Measurements from ENCODE around the gene CAPN14. TPM values are rescaled to one million over a fixed set of nuclear protein-coding genes. Genes with fewer than 3 reads are reported as not detected.

The CAPN14 gene
- total RNA-seq, 1 experiment from 2014 or later: 0.57 TPM

DNA sequence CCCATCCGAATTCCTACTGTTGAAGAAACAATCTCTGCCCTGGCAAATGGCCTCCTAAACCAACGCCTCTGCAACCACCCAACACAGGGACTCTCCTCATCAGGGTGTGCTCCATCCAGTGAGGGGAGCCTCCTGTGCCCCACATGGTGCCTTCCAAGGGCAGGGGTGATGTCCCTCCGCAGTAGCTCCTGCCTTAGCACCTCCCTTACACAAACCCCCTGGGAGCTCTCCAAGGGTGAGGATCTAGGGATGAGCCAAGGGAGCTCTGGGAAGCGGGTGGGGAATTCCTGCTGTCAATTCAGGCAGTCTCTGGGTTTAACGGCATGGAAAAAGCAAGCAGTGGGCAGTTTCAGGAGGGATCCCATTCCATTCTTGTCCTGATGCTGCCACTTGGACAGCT, 82.8 kb downstream of the CAPN14 start:
- no peak for DNase-seq (ENCODE audit: low read depth)
- in situ Hi-C loops (cut with HindIII; ENCODE audit: low pct_unique_long_range_greater_than_20kb, low sequenced_read_pairs): no loop called here

DNA sequence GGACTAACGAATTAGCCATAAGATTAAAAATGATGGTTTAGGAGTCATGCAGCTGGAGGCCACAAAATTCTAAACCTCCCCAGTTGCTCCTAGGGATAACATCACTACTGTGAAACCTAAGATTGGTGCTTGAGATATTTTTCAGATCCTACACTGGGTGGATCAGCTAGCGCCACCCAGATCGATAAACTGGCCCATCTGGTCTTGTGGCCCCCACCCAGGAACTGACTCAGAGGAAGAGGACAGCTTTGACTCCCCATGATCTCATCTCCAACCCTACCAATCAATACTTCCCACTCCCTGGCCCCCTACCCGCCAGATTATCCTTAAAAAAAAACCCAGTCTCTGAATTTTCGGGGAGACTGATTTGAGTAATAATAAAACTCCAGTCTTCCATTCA, 84.5 kb downstream of the CAPN14 start:
- no peak for DNase-seq (ENCODE audit: low read depth)
- in situ Hi-C loops (cut with HindIII; ENCODE audit: low pct_unique_long_range_greater_than_20kb, low sequenced_read_pairs): no loop called here

DNA sequence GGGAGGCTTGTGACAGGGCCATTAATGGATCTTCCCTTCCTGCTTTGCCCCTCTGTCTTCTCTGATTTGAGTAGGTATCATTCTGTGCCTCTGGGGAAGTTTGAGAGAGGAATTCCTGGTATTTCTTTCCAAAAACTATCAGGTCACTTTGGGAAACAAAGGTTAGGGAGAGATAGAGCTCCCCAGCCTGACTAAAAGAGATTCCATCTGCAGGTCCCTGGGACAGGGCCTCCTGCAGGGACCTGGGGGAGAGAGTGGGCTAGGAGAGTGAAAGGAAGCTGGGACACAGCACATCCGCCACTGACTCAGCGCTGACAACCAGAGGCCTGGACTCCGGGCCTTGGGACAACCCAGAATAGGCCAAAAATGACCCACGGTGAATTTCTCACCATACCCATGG, 85.4 kb downstream of the CAPN14 start:
- in situ Hi-C loops (cut with HindIII; ENCODE audit: low pct_unique_long_range_greater_than_20kb, low sequenced_read_pairs): no loop called here
- DNase-seq (ENCODE audit: low read depth): no peak

DNA sequence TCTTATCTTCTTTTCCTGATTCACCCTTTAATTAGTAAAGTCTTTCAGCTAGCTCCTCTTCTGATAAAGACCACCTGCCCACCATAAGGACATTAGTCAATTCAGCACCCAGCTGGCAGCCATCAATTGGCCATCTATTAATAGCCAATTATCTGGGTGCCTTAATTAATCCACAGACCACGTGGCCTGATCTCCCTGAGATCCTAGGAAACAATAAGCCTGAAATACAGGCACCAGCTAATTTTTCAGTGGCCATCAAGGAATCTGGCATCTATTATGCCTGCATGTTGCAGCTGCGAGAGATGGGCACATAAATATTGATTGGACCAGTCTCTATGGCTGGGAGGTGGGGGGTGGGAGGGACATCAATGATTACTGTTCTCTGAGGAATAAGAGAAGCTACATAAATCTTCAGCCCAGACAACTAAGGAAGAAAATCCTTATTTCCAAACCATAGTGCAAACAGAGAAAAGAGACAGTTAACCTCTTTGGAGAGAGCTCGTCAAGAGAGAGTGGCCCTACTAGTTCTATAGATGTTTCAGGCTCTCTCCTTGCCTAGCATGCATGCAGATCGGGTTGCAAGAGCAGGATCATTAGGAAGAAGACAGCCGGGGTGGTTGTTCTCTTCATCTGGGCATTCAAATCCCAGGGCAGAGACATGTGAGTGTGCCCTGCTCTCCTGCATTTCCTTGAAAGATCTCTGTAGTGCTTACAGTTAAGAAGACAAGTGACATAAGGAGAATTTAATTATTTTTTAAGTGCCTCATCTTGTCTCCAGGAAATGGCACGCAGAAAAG, 87.7 kb downstream of the CAPN14 start:
- DNase-seq (ENCODE audit: low read depth): no peak
- in situ Hi-C loops (cut with HindIII; ENCODE audit: low pct_unique_long_range_greater_than_20kb, low sequenced_read_pairs): no loop called here

DNA sequence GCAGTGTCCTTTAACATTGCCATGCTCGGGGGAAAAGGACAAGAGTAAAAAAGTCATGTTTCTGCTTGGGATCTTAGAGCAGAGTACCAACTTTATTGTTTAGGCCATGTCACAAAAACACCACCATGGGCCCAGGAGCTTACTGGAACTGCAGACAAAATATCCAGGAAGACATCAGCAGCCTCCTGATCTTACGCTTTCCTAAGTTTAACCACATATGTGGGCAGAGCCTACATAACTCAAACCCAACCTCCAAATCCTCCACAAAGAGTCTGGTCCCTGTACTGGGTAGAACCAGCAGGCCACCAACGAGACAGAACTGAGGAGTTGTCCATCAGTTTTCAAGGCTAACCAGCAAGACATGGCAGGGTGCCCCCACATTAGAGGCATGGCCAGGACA, 89.4 kb downstream of the CAPN14 start:
- in situ Hi-C loops (cut with HindIII; ENCODE audit: low pct_unique_long_range_greater_than_20kb, low sequenced_read_pairs): no loop called here
- DNase-seq (ENCODE audit: low read depth): no peak

DNA sequence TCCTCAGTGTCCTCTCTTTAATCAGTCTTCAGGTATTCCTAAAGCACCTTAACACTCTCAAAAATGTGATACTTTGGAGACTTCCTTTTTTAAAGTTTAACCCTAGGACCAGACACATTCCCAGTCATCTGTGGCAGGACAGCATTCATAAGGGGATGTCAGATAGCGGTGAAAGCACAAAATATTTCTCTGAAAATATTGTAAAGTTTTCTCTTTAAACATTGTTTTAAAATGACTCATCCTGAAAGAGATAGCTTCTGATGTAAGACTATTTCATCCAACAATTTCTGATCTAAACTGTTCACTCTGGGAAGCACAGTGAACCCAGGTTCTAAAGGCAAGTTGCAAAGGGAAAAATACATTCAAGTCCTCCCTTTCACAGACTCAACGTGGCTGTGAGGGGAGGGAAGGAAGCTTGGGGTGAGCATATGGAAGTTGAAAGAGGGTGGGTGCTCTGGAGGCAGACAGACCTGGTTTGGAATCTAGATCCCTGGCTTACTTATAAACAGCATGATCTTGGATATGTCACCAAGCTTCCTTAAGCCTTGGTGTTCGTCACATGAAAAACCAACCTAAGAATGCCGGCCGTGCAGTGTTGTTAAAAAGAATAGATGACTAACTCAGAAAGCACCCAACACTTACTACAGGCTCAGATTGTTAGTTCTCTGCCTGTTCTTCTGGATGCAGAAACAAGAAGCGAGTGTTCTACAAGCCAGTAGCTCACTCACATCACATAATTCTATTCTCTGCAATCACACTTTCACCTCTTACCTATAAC, 91.2 kb downstream of the CAPN14 start:
- in situ Hi-C loops (cut with HindIII; ENCODE audit: low pct_unique_long_range_greater_than_20kb, low sequenced_read_pairs): no loop called here
- DNase-seq (ENCODE audit: low read depth): peak; percentile 86

DNA sequence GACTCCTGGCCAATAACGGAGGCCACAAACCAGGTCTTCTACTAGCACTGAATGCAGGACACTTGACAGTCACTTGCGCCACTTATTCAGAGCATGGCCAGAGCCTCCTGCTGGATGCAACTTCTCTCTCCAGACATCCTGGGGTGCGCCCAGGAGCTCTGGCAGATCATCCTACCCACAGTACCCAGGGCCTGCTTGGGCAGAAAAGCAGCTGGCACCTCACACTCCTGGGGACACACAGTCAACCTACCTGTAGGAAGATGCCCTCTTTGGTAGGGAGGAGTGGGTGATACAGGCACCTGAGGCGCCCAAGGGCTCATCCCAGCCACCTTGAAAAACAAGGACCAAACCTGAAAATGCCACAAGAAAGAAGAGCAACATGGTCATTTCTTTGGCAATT, 92.4 kb downstream of the CAPN14 start:
- in situ Hi-C loops (cut with HindIII; ENCODE audit: low pct_unique_long_range_greater_than_20kb, low sequenced_read_pairs): no loop called here
- no peak for DNase-seq (ENCODE audit: low read depth)

Other genes starting within 250 kb of the CAPN14 start
- 251 and 276 TPM in 2 replicates for gene GALNT14, start 79.1 kb downstream of the CAPN14 start, total RNA-seq (2014; rRNA removed; shearing (Covaris generic); ENCODE audit: low replicate concordance)
- 8.6 and 8.9 TPM in 2 replicates for gene EHD3, start 16.6 kb upstream of the CAPN14 start, total RNA-seq (2014; rRNA removed; shearing (Covaris generic); ENCODE audit: low replicate concordance)
- gene XDH, start 197.2 kb upstream of the CAPN14 start, total RNA-seq (2014; rRNA removed; shearing (Covaris generic); ENCODE audit: low replicate concordance): 0.68 and 1.4 TPM in 2 replicates

Data from Caki2 (cell line).